DMS79 treated with DMSO at 0.1 percent for 48 hours (cell line): ENCODE results near the gene WFDC9.
"Not testable (repeated sequence)": the region's sequence is repeated elsewhere in the genome, so short reads cannot be mapped to it uniquely, and the experiment has no call there.

Experiments
- DNase-seq: peaks from one replicate; lab custom pipeline; 2025; lab: John Stamatoyannopoulos, UW

WFDC9 gene

DNA sequence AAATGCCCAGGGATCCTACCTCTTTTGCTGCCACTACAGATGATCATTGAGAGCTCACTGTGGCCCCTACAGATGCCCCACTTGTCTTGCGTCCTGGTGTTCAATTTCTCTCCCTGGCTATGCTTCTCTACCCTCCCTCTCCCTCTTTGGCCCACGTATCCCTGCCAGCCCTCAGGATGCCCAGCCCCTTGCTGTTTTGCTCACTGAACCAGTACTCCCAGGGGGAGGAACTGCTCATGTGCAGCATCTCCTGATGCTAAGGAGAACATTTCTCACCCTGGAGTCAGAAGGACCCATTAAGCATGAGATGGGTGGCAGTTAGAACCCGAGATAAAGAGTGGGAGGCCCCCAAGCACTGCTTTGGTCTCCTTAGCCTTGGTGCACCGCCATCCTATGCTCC, at the start of gene WFDC9:
WFDC9 (minus strand) TSS at position 101 of the 400 bp plus-strand sequence. CDS start 21,103 bp downstream, outside the sequence.
- no peak for DNase-seq

- DNase-seq, result no peak
These were observed 48.6 kb upstream of the WFDC9 start for GRCh38 chr20:45679650-45680049.

DNA sequence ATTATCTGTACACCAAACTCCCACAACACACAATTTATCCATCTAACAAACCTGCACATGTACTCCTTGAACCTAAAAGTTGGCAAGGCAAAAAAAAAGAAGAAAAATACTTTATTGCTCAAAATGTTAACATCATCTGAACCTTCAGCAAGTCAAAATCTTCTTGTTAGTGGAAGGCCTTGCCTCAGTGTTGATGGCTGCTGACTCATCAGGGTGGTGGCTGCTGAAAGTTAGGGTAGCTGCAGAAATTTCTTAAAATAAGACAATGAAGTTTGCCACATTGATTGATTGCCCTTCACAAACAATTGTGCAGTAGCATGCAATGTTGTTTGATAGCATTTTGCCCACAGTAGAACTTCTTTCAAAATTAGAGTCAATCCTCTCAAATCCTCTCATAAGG, 41.7 kb upstream of the WFDC9 start:
- no peak for DNase-seq

GRCh38 chr20:45670139-45670538, 39.1 kb upstream of the WFDC9 start, which contains the start of gene WFDC11:
TSS of gene WFDC11 (minus strand) at chr20:45670239. CDS start at chr20:45650600, 19,639 bp downstream.
- DNase-seq, result no peak

DNA sequence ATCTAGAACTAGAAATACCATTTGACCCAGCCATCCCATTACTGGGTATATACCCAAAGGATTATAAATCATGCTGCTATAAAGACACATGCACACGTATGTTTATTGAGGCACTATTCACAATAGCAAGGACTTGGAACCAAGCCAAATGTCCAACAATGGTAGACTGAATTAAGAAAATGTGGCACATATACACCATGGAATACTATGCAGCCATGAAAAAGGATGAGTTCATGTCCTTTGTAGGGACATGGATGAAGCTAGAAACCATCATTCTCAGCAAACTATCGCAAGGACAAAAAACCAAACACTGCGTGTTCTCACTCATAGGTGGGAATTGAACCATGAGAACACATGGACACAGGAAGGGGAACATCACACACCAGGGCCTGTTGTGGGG, 26.0 kb upstream of the WFDC9 start:
- DNase-seq, result not testable (repeated sequence)

- not testable (repeated sequence) for DNase-seq
These were observed 20.6 kb upstream of the WFDC9 start for GRCh38 chr20:45651726-45652125.

GRCh38 chr20:45649312-45649863, 18.3 kb upstream of the WFDC9 start:
- DNase-seq, result no peak

DNA sequence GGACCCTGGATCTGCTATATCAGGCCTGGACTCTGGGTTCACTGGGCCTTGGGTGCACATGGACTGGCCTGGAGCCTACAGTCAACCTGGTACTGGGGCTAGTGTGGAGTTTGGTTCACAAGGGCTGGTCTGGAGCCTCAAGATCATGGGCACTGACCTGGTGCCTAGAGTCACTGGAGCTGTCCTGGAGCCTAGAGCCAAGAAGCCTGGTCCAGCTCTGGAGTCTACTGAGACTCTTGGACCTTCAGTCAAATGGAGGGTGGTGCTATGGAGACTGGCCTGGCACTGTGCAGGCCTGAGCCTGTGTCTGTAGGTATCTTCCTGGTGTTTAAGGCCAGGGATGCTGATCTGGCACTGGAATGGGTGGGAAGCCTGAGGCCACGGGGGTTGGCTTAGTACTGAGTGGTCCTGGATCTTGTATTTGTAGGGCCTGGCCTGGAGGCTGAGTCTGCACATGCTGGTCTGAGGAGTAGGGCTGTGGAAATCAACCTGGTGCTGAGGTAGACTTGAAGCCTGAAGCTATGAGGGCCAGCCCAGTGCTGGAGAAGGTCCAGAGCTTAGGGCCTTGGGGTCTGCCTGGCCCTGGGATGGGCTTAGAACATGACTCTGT, 16.5 kb upstream of the WFDC9 start:
- DNase-seq, result no peak

- no peak for DNase-seq
These were observed 15.8 kb upstream of the WFDC9 start for GRCh38 chr20:45646875-45647274.

DNA sequence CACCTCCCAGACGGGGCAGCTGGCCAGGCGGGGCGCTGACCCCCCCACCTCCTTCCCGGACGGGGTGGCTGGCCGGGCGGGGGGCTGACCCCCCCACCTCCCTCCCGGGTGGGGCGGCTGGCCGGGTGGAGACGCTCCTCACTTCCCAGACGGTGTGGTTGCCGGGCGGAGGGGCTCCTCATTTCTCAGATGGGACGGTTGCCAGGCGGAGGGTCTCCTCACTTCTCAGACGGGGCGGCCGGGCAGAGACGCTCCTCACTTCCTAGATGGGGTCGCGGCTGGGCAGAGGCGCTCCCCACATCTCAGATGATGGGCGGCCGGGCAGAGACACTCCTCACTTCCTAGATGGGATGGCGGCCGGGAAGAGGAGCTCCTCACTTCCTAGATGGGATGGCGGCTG, 14.8 kb upstream of the WFDC9 start:
- DNase-seq, result not testable (repeated sequence)

DNA sequence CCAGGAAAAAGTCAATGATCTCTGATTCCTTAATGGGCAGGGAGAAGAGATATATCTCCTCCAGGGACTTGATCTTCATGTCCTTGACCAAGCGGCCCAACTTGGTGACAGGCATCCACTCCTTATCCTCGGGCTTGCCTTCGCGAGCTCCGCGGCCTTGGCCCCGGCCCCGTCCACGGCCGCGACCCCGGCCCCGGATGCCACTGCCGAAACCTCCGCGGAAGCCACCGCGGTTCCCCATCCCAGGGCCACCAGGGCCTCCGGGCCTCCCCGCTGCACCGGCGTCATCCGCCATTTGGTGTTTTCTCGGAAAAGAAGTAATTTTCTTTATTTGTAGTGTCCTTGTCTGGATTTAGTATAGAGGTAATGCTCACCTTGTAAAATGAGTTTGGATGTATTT, 10.0 kb upstream of the WFDC9 start:
- not testable (repeated sequence) for DNase-seq

GRCh38 chr20:45639687-45640086, 8.6 kb upstream of the WFDC9 start:
- no peak for DNase-seq

DNA sequence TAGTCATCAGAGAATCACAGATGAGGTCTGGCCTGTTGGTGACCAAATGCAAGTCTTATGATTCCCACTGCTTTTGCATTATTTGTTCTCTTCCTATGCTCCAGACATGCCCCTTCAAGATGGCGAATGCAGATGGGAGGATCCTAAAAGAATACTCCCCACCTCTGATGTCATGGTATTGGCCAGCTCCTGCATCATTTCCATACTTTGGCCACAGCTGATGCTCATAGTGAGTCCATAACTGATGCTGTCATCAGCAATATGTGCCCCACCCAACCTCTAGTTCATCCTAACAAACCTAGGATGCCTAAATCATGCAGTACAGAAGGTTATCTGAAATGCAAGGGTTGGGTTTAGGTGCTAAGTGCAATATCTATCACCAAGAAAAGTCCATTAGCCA, 5.4 kb upstream of the WFDC9 start:
- DNase-seq, result no peak

GRCh38 chr20:45630371-45630770, 713 bp downstream of the WFDC9 start:
- DNase-seq, result no peak

- no peak for DNase-seq
These were observed 1.5 kb downstream of the WFDC9 start, which contains the start of gene WFDC10A for GRCh38 chr20:45629496-45630100. TSS of gene WFDC10A (plus strand) at chr20:45629739. CDS start at chr20:45629814, 75 bp downstream.

- no peak for DNase-seq
These were observed 4.5 kb downstream of the WFDC9 start for GRCh38 chr20:45626540-45626939.

- DNase-seq, result no peak
These were observed 9.5 kb downstream of the WFDC9 start for GRCh38 chr20:45621593-45621992.

DNA sequence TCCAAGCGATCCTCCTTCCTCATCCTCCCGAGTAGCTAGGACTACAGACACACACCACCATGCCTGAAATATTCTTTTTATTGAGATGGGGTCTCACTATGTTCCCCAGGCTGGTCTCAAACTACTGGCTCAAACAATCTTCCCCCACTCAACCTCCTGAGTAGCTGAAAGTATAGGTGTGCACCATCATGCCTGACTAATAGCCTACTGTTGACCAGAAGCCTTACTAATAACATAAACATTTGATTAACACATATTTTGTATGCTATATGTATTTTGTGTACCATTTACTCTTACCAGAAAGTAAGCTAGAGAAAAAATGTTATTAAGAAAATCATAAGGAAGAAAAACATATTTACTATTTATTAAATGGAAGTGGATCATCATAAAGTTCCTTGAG, 13.5 kb downstream of the WFDC9 start:
- DNase-seq, result no peak

DNA sequence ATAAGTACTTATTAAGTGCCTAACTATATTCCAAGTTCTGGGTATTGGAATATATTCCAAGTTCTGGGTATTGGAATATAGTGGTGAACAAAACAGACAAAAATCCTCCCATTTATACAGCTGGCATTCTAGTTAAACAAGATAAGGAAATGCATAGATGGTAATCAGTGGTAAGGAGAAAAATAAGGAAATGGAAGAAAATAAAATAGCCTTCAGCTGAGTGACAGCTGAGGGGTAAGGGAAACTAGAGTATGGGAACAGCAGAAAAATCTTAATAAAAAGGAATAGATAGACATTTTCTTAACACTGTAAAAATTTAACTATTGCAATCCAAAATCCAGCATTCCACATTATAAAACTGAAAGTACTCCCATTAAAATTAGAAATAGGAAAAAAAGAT, 18.8 kb downstream of the WFDC9 start:
- DNase-seq, result no peak

GRCh38 chr20:45611054-45611453, 20.0 kb downstream of the WFDC9 start:
- DNase-seq, result no peak

DNA sequence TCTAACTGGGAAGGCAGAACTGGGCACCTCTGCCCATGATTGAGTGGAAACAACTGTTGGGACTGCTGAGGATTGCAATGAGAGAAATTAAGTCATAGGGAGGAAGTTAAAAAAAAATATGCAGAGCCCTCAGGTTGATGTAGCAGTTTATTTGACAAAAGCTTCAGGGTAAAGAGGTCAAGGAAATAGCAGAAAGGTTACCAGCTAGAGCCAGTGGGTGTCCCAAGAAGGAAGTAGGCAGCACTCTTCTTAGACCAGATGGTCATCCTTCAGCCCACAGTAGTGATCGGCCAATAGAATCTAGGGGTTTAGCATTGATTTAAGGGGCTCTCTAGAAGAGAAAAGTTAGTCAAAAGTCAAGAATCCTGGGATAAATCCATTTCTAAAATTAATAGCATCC, 23.3 kb downstream of the WFDC9 start:
- no peak for DNase-seq

- DNase-seq, result no peak
These were observed 35.8 kb downstream of the WFDC9 start for GRCh38 chr20:45595235-45595634.

GRCh38 chr20:45593498-45593897, 37.6 kb downstream of the WFDC9 start:
- no peak for DNase-seq
